Tibial nerve (tissue), 4 donors: ENCODE measurements around the gene MAMLD1.

Source experiments
- EP300 ChIP-seq, 2 donors: sonication (generic); formaldehyde crosslinking; IDR thresholded peaks; one replicate each; pipeline ENCODE4 v1.6.1; 2017; ENCODE audit warnings: antibody characterized with exemption in 2 of 2, mild to moderate bottlenecking in 1 of 2
- POLR2A ChIP-seq, 2 donors: fragments of 450-650 bp; IDR thresholded peaks; one replicate each; pipeline ENCODE4 v1.6.1; 2017; ENCODE audit warnings: antibody characterized with exemption in 2 of 2, mild to moderate bottlenecking in 2 of 2, moderate library complexity in 2 of 2
- TF ChIP-seq, protein P1 (sequence below), 5 experiments: fragments of 200-600 bp in 3 of 5; fragments of 450-650 bp in 2 of 5; sonication (generic) in 3 of 5; IDR thresholded peaks; one replicate each; pipeline ENCODE4 v1.5.1; 2016 to 2019; ENCODE audit warnings: antibody characterized with exemption in 5 of 5, mild to moderate bottlenecking in 3 of 5, moderate library complexity in 2 of 5

- TF ChIP-seq, protein P1, sequence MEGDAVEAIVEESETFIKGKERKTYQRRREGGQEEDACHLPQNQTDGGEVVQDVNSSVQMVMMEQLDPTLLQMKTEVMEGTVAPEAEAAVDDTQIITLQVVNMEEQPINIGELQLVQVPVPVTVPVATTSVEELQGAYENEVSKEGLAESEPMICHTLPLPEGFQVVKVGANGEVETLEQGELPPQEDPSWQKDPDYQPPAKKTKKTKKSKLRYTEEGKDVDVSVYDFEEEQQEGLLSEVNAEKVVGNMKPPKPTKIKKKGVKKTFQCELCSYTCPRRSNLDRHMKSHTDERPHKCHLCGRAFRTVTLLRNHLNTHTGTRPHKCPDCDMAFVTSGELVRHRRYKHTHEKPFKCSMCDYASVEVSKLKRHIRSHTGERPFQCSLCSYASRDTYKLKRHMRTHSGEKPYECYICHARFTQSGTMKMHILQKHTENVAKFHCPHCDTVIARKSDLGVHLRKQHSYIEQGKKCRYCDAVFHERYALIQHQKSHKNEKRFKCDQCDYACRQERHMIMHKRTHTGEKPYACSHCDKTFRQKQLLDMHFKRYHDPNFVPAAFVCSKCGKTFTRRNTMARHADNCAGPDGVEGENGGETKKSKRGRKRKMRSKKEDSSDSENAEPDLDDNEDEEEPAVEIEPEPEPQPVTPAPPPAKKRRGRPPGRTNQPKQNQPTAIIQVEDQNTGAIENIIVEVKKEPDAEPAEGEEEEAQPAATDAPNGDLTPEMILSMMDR (IDR thresholded peaks at IDR 0.05) = no peak
- TF ChIP-seq POLR2A (IDR thresholded peaks at IDR 0.05) (no peak), EP300 (IDR thresholded peaks at IDR 0.05) (no peak)
These were observed 188.8 kb downstream of the MAMLD1 start for GRCh38 chrX:150551963-150552362.
